Colonic mucosa (tissue), 4 donors: ENCODE results near the gene DNAH8. TPM values are rescaled to one million over a fixed set of nuclear protein-coding genes. Genes with fewer than 3 reads are reported as not detected.

Experiments used
- DNase-seq: peaks from one replicate; pipeline ENCODE4 v3.0.0-alpha.2; 2020
- H3K27ac ChIP-seq: fragments of 200-600 bp; one replicate; pipeline ENCODE4 v1.8.0; 2021
- H3K27me3 ChIP-seq: fragments of 200-600 bp; one replicate; pipeline ENCODE4 v1.8.0; 2021
- H3K36me3 ChIP-seq: fragments of 200-600 bp; one replicate; pipeline ENCODE4 v1.8.0; 2021
- H3K4me1 ChIP-seq: fragments of 200-600 bp; one replicate; pipeline ENCODE4 v1.8.0; 2021; ENCODE audit warnings: mild to moderate bottlenecking
- H3K4me3 ChIP-seq: fragments of 200-600 bp; one replicate; pipeline ENCODE4 v1.8.0; 2021
- H3K9ac ChIP-seq, 2 donors: one replicate each; pipeline ENCODE4 v1.7.0; 2013; ENCODE audit warnings: control low read depth in 2 of 2, low read depth in 2 of 2, low read length in 2 of 2
- H3K9me3 ChIP-seq: fragments of 200-600 bp; one replicate; pipeline ENCODE4 v1.8.0; 2021
- CTCF ChIP-seq: fragments of 200-600 bp; IDR thresholded peaks from one replicate; pipeline ENCODE4 v1.8.0; 2022; ENCODE audit warnings: antibody characterized with exemption, mild to moderate bottlenecking
- intact Hi-C: fragments of 100-400 bp; cut with DNase I; formaldehyde crosslinking; loops from one replicate; pipeline ENCODE4 v1.14.1; 2022
- total RNA-seq, 2 donors: library from RNA; stranded (reverse); fragmentation: NEBNext Ultra II Directional in 1 of 2; extraction: Animal tissue kit (Norgen Biotek cat#: 25700) in 1 of 2; gene quantifications; one replicate each; pipeline ENCODE4 v1.2.1, GENCODE V29; 2021
- donor health status: healthy.
- donor health status: DM: no; HTN: no; CAD: no.
- donor health status: DM: no; HTN: no; CAD: no.

DNAH8 gene
- total RNA-seq, 2 donors from 2014 or later: not detected

GRCh38 chr6:38803129-38803528, 88.0 kb downstream of the DNAH8 start:
- Histone ChIP-seq H3K36me3 (no peaks in the 10 kb centered on the region), H3K4me1 (no peaks in the 10 kb centered on the region), H3K27ac (no peak overlapping the region), H3K9ac (no peak overlapping the region), H3K4me3 (no peak overlapping the region), H3K27me3 (no peaks in the 10 kb centered on the region), H3K9me3 (no peaks in the 10 kb centered on the region)
- intact Hi-C loops: no loop called here
- DNase-seq: no peak
- no peak for TF ChIP-seq CTCF

GRCh38 chr6:38804358-38804757, 89.2 kb downstream of the DNAH8 start:
- no peaks in the 10 kb centered on the region for H3K4me1 ChIP-seq
- no peak overlapping the region for H3K27ac ChIP-seq
- H3K4me3 ChIP-seq: no peak overlapping the region
- no peaks in the 10 kb centered on the region for H3K36me3 ChIP-seq
- intact Hi-C loops: no loop called here
- H3K27me3 ChIP-seq: no peaks in the 10 kb centered on the region
- H3K9me3 ChIP-seq: no peaks in the 10 kb centered on the region
- TF ChIP-seq CTCF: no peak
- no peak for DNase-seq
- no peak overlapping the region for H3K9ac ChIP-seq

DNA sequence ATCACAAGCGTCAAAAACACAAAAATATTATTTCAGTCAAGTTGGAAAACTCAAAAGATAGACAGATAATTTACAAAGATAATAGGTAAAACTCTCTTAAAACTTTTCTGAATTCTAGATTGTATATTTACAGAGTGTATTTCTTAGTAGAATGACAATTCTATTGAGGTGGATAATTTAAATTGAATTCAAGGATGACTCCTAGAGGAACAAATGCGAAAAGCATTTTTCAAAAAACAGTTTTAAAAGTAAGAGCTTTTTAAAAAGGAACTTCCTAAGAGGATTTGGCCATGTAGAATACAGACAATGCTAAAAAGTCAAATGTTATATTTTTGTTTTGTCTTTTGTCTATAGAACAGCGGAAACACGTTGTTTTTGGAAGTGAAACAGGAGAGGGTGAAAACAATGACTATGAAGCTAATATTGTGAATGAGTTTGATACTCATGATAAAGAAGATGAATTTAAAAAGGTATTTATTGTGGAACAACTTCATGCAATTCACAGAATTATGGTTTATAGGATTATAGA, 90.1 kb downstream of the DNAH8 start:
- H3K4me3 ChIP-seq: no peak overlapping the region
- no peaks in the 10 kb centered on the region for H3K27me3 ChIP-seq
- TF ChIP-seq CTCF: no peak
- no peaks in the 10 kb centered on the region for H3K4me1 ChIP-seq
- DNase-seq: no peak
- H3K27ac ChIP-seq: no peak overlapping the region
- intact Hi-C loops: no loop called here
- no peak overlapping the region for H3K9ac ChIP-seq
- no peaks in the 10 kb centered on the region for H3K9me3 ChIP-seq
- H3K36me3 ChIP-seq: no peaks in the 10 kb centered on the region

DNA sequence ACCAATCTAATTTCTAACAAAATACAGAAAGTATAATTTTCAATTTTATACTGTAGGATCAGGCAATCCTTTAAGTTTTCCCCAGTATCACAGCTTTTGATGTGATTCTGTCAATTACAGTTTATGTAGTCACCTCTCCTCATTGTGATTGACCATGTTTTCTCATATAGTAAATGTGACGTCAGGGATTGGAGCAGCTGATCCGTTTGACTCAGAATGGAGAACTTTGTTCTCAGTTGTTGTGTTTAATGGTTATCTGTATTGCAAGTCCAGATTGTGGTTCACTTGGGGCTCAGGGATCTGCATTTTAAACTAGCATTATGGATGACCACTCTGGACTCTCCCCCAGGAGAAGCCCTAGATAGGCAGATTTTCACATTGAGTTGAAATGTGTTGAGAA, 90.6 kb downstream of the DNAH8 start:
- no peaks in the 10 kb centered on the region for H3K27me3 ChIP-seq
- no peaks in the 10 kb centered on the region for H3K4me1 ChIP-seq
- intact Hi-C loops: no loop called here
- no peaks in the 10 kb centered on the region for H3K36me3 ChIP-seq
- DNase-seq: no peak
- H3K4me3 ChIP-seq: no peak overlapping the region
- no peak overlapping the region for H3K9ac ChIP-seq
- no peak for TF ChIP-seq CTCF
- no peaks in the 10 kb centered on the region for H3K9me3 ChIP-seq
- H3K27ac ChIP-seq: no peak overlapping the region

GRCh38 chr6:38806271-38806670, 91.2 kb downstream of the DNAH8 start:
- no peak overlapping the region for H3K9ac ChIP-seq
- H3K27ac ChIP-seq: no peak overlapping the region
- intact Hi-C loops: no loop called here
- no peaks in the 10 kb centered on the region for H3K4me1 ChIP-seq
- H3K27me3 ChIP-seq: no peaks in the 10 kb centered on the region
- no peaks in the 10 kb centered on the region for H3K36me3 ChIP-seq
- H3K4me3 ChIP-seq: no peak overlapping the region
- no peak for TF ChIP-seq CTCF
- no peak for DNase-seq
- no peaks in the 10 kb centered on the region for H3K9me3 ChIP-seq
